ENCODE results near the gene GALC.
"Not testable (repeated sequence)": the region's sequence is repeated elsewhere in the genome, so short reads cannot be mapped to it uniquely, and the experiment has no call there.

Gene GALC

GRCh38 chr14:87992718-87993628 is at the start of gene GALC:
TSS of gene GALC (minus strand) at chr14:87993182. CDS start at chr14:87993164, 18 bp downstream.
- peak; percentile 86 to 91 (median 88) for DNase-seq

GRCh38 chr14:88040146-88040545 is 47.2 kb upstream of the GALC start:
- no peak for DNase-seq

- DNase-seq, result no peak
These were observed 46.2 kb upstream of the GALC start for GRCh38 chr14:88039197-88039596.

GRCh38 chr14:88037325-88037724 is 44.3 kb upstream of the GALC start:
- no peak for DNase-seq

GRCh38 chr14:88036422-88036821 is 43.4 kb upstream of the GALC start:
- DNase-seq, result no peak

- no peak for DNase-seq
These were observed 41.1 kb upstream of the GALC start for GRCh38 chr14:88034076-88034475.

GRCh38 chr14:88032373-88032772 is 39.4 kb upstream of the GALC start:
- no peak for DNase-seq

GRCh38 chr14:88030892-88031291 is 37.9 kb upstream of the GALC start:
- DNase-seq, result no peak

GRCh38 chr14:88030079-88030478 is 37.1 kb upstream of the GALC start:
- DNase-seq, result no peak

- no peak for DNase-seq
These were observed 36.5 kb upstream of the GALC start for GRCh38 chr14:88029500-88029899.

- no peak for DNase-seq
These were observed 33.9 kb upstream of the GALC start for GRCh38 chr14:88026890-88027289.

- DNase-seq, result no peak
These were observed 32.3 kb upstream of the GALC start for GRCh38 chr14:88025313-88025712.

- not testable (repeated sequence) for DNase-seq
These were observed 31.5 kb upstream of the GALC start for GRCh38 chr14:88024252-88025086.

- DNase-seq, result no peak
These were observed 30.7 kb upstream of the GALC start for GRCh38 chr14:88023658-88024187.

- no peak for DNase-seq
These were observed 24.6 kb upstream of the GALC start for GRCh38 chr14:88017535-88017934.

GRCh38 chr14:88016768-88017167 is 23.8 kb upstream of the GALC start:
- no peak for DNase-seq

GRCh38 chr14:88013750-88014349 is 20.9 kb upstream of the GALC start:
- no peak for DNase-seq

- no peak for DNase-seq
These were observed 19.5 kb upstream of the GALC start for GRCh38 chr14:88012495-88012894.

- no peak for DNase-seq
These were observed 17.3 kb upstream of the GALC start for GRCh38 chr14:88010331-88010730.

- DNase-seq, result no peak
These were observed 16.5 kb upstream of the GALC start for GRCh38 chr14:88009486-88009885.

GRCh38 chr14:88008039-88008742 is 15.2 kb upstream of the GALC start:
- no peak for DNase-seq

GRCh38 chr14:88007608-88008007 is 14.6 kb upstream of the GALC start:
- no peak for DNase-seq

Data from activated CD4-positive, CD25-positive, alpha-beta regulatory T cell (primary cell).